ENCODE results near the gene HSP90AA1.

DNA sequence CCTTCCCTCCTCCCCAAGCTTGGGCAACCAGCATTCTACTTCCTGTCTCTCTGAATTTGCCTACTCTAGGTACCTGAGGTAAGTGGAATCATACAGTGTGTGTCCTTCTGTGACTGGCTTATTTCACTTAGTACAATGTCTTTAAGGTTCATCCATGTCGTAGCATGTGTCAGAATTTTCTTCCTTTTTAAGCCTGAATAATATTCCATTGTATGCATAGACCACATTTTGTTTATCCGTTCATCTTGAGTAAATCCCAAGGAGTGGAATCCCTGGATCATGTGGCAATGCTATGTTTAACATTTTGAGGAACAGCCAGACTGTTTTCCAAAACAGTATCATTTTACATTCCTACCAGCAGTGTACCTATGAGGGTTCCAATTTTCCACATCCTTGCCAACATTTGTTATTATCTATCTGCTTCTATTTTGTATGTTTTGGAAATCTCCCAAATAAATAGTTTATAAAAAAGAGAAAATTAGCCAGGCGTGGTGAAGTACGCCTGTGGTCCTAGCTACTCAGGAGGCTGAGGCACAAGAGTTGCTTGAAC is 12.4 kb downstream of the HSP90AA1 start:
- TF ChIP-seq POLR2A (IDR thresholded peaks at IDR 0.05), result no peak
- TF ChIP-seq, protein P1, sequence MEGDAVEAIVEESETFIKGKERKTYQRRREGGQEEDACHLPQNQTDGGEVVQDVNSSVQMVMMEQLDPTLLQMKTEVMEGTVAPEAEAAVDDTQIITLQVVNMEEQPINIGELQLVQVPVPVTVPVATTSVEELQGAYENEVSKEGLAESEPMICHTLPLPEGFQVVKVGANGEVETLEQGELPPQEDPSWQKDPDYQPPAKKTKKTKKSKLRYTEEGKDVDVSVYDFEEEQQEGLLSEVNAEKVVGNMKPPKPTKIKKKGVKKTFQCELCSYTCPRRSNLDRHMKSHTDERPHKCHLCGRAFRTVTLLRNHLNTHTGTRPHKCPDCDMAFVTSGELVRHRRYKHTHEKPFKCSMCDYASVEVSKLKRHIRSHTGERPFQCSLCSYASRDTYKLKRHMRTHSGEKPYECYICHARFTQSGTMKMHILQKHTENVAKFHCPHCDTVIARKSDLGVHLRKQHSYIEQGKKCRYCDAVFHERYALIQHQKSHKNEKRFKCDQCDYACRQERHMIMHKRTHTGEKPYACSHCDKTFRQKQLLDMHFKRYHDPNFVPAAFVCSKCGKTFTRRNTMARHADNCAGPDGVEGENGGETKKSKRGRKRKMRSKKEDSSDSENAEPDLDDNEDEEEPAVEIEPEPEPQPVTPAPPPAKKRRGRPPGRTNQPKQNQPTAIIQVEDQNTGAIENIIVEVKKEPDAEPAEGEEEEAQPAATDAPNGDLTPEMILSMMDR (IDR thresholded peaks at IDR 0.05), result no peak
